Heart left ventricle (tissue), 13 donors: ENCODE data around the gene CCDC74B.
"Not testable (repeated sequence)": the region's sequence is repeated elsewhere in the genome, so short reads cannot be mapped to it uniquely, and the experiment has no call there.

ENCODE experiments used
- CTCF ChIP-seq, 12 donors: fragments of 200-600 bp; sonication (generic) in 4 of 12; IDR thresholded peaks; one replicate each; pipeline versions ENCODE4 v1.5.0 to v1.8.0; 2018 to 2022; ENCODE audit warnings: antibody characterized with exemption in 12 of 12, mild to moderate bottlenecking in 5 of 12
- POLR2A ChIP-seq, 2 donors: fragments of 450-650 bp; IDR thresholded peaks; one replicate each; pipeline ENCODE4 v1.6.1; 2017; ENCODE audit warnings: antibody characterized with exemption in 2 of 2, mild to moderate bottlenecking in 2 of 2, moderate library complexity in 2 of 2
- donor health status: ischemic (EF 13 %, LVEDD 7.1; RV severe dilation, severe dysfunction).
- donor health status: DM: no; HTN: yes; CAD: no.
- donor health status: DM: no; HTN: no; CAD: no.
- donor health status: ischemic (EF 25% LVEDD 6.9; RV normal size, moderate dysfunction).
- donor health status: ischemic (EF 25% LVEDD 5.7; RV mildly dilated, moderate dysfunction).
- donor health status: ischemic (EF 35%, LVEDD 5.7; RV mildly dilated, moderate dysfunction).
- donor health status: nonischemic (EF 11% LVEDD 7.7; RV severe dilation, severe dysfunction).
- donor health status: DM: yes; HTN: yes; CAD: no.
- donor health status: PGD.
- donor health status: ischemic (EF 29% LVEDD 5.4; RV normal size, mild dysfunction).
- donor health status: nonischemic (EF 23%, LVEDD 6.1; RV moderate dilation, normal function).

- not testable (repeated sequence) for TF ChIP-seq CTCF, POLR2A (IDR thresholded peaks at IDR 0.05)
Measured at GRCh38 chr2:130152136-130152815, 7.4 kb upstream of the CCDC74B start.
